IMR-90 (cell line): Measurements from ENCODE around the gene N4BP2L1.

Experiments
- BHLHE40 ChIP-seq: fragments of 150-350 bp; IDR thresholded peaks from 2 replicates; pipeline ENCODE4 v1.6.1; 2016; ENCODE audit warnings: mild to moderate bottlenecking, low read depth, low read length
- CEBPB ChIP-seq: IDR thresholded peaks from 2 replicates; pipeline ENCODE4 v1.6.1; 2012; ENCODE audit warnings: low read depth, low read length, improper control_type of control experiment
- CTCF ChIP-seq: conservative IDR thresholded peaks from 2 replicates; pipeline ENCODE4 v1.5.1; 2012; ENCODE audit warnings: mild to moderate bottlenecking, low read depth, low read length, improper control_type of control experiment
- FOS ChIP-seq: fragments of 150-350 bp; IDR thresholded peaks from 2 replicates; pipeline ENCODE4 v1.6.1; 2016; ENCODE audit warnings: low read depth, low read length
- MAFK ChIP-seq: IDR thresholded peaks from 2 replicates; pipeline ENCODE4 v1.6.1; 2012; ENCODE audit warnings: low read depth, low read length, improper control_type of control experiment
- MAZ ChIP-seq: IDR thresholded peaks from 2 replicates; pipeline ENCODE4 v1.6.1; 2012; ENCODE audit warnings: low read depth, mild to moderate bottlenecking, low read length, improper control_type of control experiment, moderate library complexity, borderline replicate concordance
- MXI1 ChIP-seq: IDR thresholded peaks from 2 replicates; pipeline ENCODE4 v1.6.1; 2012; ENCODE audit warnings: low read depth, mild to moderate bottlenecking, low read length, moderate library complexity, borderline replicate concordance
- POLR2A ChIP-seq: IDR thresholded peaks from 2 replicates; pipeline ENCODE4 v1.6.1; 2012; ENCODE audit warnings: mild to moderate bottlenecking, low read depth, low read length
- SMC3 ChIP-seq: fragments of 150-350 bp; IDR thresholded peaks from 2 replicates; pipeline ENCODE4 v1.6.1; 2016; ENCODE audit warnings: low read depth, mild to moderate bottlenecking, antibody characterized with exemption, low read length, moderate library complexity
- USF2 ChIP-seq: fragments of 150-350 bp; IDR thresholded peaks from 2 replicates; pipeline ENCODE4 v1.6.1; 2017; ENCODE audit warnings: mild to moderate bottlenecking, antibody characterized with exemption, low read length, low read depth

GRCh38 chr13:32378012-32378411 lies 49.9 kb downstream of the N4BP2L1 start:
- TF ChIP-seq SMC3: no peak
- TF ChIP-seq CTCF: no peak
- TF ChIP-seq USF2: no peak
- TF ChIP-seq MAZ: no peak
- no peak for TF ChIP-seq BHLHE40
- TF ChIP-seq MAFK: no peak
- no peak for TF ChIP-seq POLR2A
- no peak for TF ChIP-seq FOS
- no peak for TF ChIP-seq MXI1
- no peak for TF ChIP-seq CEBPB
